Neural crest cell (in vitro differentiated cells): ENCODE measurements around the gene PLCZ1. TPM values are rescaled to one million over a fixed set of nuclear protein-coding genes. Genes with fewer than 3 reads are reported as not detected.

ENCODE experiments used
- DNase-seq: peaks from one replicate; pipeline ENCODE4 v3.0.0; 2021; ENCODE audit warnings: low read depth, mixed read lengths, low spot score
- H3K27ac Mint-ChIP-seq: one replicate; pipeline ENCODE4 v1.8.0; 2021; ENCODE audit warnings: mild to moderate bottlenecking, mixed read lengths; ENCODE audit not compliant: unreplicated experiment
- H3K27me3 Mint-ChIP-seq: 2 replicates; pipeline ENCODE4 v1.8.0; 2021; ENCODE audit warnings: low read depth, mild to moderate bottlenecking, mixed read lengths
- H3K36me3 Mint-ChIP-seq: 2 replicates; pipeline ENCODE4 v1.8.0; 2021; ENCODE audit warnings: low read depth, mild to moderate bottlenecking, mixed read lengths
- H3K4me1 Mint-ChIP-seq: 2 replicates; pipeline ENCODE4 v1.8.0; 2021; ENCODE audit warnings: mixed read lengths
- H3K4me3 Mint-ChIP-seq: one replicate; pipeline ENCODE4 v1.8.0; 2021; ENCODE audit warnings: mild to moderate bottlenecking, mixed read lengths
- H3K9me3 Mint-ChIP-seq: 2 replicates; pipeline ENCODE4 v1.8.0; 2021; ENCODE audit warnings: mixed read lengths
- CTCF ChIP-seq: fragments of 200-600 bp; sonication (generic); conservative IDR thresholded peaks from 2 replicates; pipeline ENCODE4 v1.5.0; 2021; ENCODE audit warnings: antibody characterized with exemption, mild to moderate bottlenecking
- total RNA-seq: library from RNA; stranded (reverse); gene quantifications from 2 replicates; pipeline ENCODE4 v1.2.1, GENCODE V29; 2021

PLCZ1 gene
- total RNA-seq, 1 donor from 2014 or later = not detected

- Mint-ChIP-seq H3K4me1 (no peaks in the 10 kb centered on the region), H3K36me3 (no peaks in the 10 kb centered on the region), H3K27me3 (no peaks in the 10 kb centered on the region), H3K4me3 (no peak overlapping the region), H3K27ac (no peak overlapping the region), H3K9me3 (no peaks in the 10 kb centered on the region)
- no peak for TF ChIP-seq CTCF
- DNase-seq = no peak
These were observed 17.1 kb downstream of the PLCZ1 start for GRCh38 chr12:18720690-18721089.

DNA sequence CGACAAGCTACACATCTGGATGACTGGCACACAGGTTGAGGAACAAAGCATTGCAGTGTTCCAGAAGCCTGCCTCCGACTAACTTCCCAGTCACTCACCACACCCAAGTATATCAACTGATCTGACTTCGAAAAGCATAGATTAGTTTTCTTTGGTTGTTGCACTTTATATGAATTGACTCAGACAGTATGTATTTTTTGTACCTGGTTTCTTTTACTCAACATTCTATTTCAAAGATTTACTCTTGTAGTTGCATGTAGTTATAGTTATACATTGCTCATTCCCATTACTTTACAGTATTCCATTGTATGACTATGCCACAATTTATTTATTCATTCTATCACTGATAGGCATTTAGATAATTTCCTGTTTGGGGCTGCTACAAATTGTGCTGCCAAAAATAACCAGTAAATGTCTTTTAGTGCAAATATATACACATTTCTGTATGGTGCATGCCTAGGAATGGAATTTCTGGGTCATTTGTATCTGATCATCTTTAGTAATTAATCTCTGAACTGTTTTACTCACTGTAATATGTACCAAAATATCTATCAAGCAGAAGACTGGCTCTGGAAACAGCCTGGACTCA lies 17.8 kb downstream of the PLCZ1 start:
- Mint-ChIP-seq H3K27ac (no peak overlapping the region), H3K36me3 (no peaks in the 10 kb centered on the region)

GRCh38 chr12:18718462-18718861 lies 19.4 kb downstream of the PLCZ1 start:
- Mint-ChIP-seq H3K27me3 (no peaks in the 10 kb centered on the region), H3K9me3 (no peaks in the 10 kb centered on the region), H3K36me3 (no peaks in the 10 kb centered on the region), H3K4me3 (no peak overlapping the region), H3K4me1 (no peaks in the 10 kb centered on the region), H3K27ac (no peak overlapping the region)
- TF ChIP-seq CTCF = no peak
- DNase-seq = no peak

More for the DNA sequence above, 17.8 kb downstream of the PLCZ1 start:
- no peaks in the 10 kb centered on the region for H3K9me3 Mint-ChIP-seq
- H3K4me3 Mint-ChIP-seq = no peak overlapping the region
- no peaks in the 10 kb centered on the region for H3K4me1 Mint-ChIP-seq
- DNase-seq = no peak
- TF ChIP-seq CTCF = no peak
- H3K27me3 Mint-ChIP-seq = no peaks in the 10 kb centered on the region

- Mint-ChIP-seq H3K4me1 (no peaks in the 10 kb centered on the region), H3K36me3 (no peaks in the 10 kb centered on the region), H3K27me3 (no peaks in the 10 kb centered on the region), H3K9me3 (no peaks in the 10 kb centered on the region), H3K27ac (no peak overlapping the region), H3K4me3 (no peak overlapping the region)
- DNase-seq = no peak
- TF ChIP-seq CTCF = no peak
These were observed 21.6 kb downstream of the PLCZ1 start for GRCh38 chr12:18716236-18716635.

DNA sequence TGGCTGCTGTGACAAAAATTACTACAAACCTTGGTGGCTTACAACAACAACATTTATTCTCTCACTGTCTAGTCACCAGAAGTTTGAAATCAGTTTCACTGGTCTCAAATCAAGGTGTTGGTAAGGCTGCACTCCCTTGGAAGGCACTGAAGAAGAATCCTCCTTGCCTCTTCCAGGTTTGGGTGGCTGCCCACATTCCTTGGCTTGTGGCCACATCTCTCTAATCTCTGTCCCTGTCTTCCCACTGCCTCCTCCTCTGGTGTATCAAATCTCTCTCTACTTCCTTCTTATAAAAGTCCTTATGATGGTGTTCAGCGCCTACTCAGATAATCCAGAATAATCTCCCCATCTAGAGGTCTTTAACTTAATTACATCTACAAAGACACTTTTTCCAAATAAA lies 31.0 kb downstream of the PLCZ1 start:
- H3K9me3 Mint-ChIP-seq = peaks cover 11% of the 10 kb centered on the region
- no peak for DNase-seq
- H3K4me1 Mint-ChIP-seq = peaks cover 4% of the 10 kb centered on the region
- H3K27me3 Mint-ChIP-seq = no peaks in the 10 kb centered on the region
- H3K27ac Mint-ChIP-seq = no peak overlapping the region
- H3K36me3 Mint-ChIP-seq = peaks cover 2% of the 10 kb centered on the region
- no peak for TF ChIP-seq CTCF
- H3K4me3 Mint-ChIP-seq = no peak overlapping the region
